ENCODE data around the gene DNASE2B. TPM values are rescaled to one million over a fixed set of nuclear protein-coding genes. Genes with fewer than 3 reads are reported as not detected.
A peak's percentile ranks its signal among the peaks of the same experiment; 100 is the strongest.

DNASE2B gene
- total RNA-seq, 1 donor from 2014 or later, result 21.7 TPM

DNA sequence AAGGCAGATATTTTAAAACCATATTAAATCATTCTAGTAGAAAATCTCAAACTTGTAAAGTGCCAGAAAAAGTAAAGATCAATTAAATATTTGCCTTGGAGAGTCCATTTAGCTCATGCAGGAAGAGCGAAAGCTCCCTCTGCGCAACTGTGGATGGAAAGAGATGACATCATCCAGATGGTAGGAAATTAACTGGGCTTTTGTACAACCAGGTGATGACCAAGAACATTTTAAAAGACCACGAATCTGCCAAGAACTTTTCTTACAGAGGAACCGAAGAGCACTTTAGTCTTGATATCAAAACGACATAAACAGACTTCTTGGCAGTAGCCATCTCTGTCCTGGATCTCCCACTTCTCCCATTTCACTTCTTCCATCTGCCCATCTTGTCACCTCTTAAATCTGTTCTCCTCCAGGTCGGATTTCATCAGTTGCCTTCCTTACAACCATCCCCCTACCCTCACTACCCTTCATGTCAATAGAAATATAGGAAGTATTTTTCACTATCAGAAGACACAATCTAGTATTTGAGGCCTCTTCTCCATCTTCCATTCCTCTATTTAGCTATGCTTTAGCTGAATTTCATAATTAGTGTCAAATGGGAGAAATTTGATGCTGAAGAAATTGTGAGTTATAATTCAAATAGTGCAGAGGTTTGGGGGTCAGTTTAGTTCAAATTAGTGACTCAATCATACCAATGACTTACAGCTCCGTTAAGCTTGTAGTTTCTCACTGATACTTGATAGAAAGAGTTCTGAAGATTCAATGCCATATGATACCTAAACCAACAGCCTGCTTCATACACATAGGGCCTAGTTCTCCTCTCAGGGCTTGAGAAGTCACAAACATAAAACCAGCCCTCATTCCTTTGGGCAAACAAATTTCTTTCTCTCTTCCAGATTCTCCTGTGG, 22.0 kb upstream of the DNASE2B start:
- H3K9me3 ChIP-seq, result no peaks in the 10 kb centered on the region
- no peak overlapping the region for H3K27ac ChIP-seq
- H3K4me3 ChIP-seq, result no peak overlapping the region
- DNase-seq, result no peak
- intact Hi-C loops (cut with DNase I), result no loop called here
- H3K27me3 ChIP-seq, result no peaks in the 10 kb centered on the region
- H3K36me3 ChIP-seq, result no peaks in the 10 kb centered on the region
- ATAC-seq, result no peak
- TF ChIP-seq, protein P1, sequence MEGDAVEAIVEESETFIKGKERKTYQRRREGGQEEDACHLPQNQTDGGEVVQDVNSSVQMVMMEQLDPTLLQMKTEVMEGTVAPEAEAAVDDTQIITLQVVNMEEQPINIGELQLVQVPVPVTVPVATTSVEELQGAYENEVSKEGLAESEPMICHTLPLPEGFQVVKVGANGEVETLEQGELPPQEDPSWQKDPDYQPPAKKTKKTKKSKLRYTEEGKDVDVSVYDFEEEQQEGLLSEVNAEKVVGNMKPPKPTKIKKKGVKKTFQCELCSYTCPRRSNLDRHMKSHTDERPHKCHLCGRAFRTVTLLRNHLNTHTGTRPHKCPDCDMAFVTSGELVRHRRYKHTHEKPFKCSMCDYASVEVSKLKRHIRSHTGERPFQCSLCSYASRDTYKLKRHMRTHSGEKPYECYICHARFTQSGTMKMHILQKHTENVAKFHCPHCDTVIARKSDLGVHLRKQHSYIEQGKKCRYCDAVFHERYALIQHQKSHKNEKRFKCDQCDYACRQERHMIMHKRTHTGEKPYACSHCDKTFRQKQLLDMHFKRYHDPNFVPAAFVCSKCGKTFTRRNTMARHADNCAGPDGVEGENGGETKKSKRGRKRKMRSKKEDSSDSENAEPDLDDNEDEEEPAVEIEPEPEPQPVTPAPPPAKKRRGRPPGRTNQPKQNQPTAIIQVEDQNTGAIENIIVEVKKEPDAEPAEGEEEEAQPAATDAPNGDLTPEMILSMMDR (IDR thresholded peaks at IDR 0.05), result no peak
- peaks cover 5% of the 10 kb centered on the region for H3K4me1 ChIP-seq

DNA sequence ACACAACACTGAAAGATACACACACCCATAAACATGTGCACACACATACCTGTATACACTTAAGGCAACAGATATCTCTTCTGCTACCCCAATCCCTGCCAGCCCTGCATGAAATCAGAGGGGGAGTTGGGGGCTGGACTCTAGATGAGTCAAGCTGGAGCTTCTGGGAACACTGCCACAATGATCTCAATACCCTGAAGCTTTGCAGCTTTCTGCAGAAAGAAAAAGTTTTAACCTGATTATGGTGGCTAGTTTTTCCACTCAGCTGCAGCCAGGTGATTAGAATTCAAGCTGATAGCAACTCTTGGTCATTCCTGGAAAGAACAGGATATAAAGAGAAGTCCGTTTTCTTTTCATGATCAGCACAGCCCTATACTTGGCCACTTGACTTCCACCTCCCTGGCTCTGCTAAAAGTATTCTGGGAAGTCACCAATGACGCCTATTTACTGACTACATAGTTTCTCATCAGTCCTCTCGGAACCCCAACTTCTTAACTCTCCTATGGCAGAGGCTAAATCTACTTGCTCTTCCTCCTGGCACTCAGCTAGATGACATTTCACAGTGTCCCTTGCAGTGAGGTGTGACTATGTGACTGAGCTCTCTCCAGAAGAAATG, 20.7 kb upstream of the DNASE2B start:
- ATAC-seq (no peak), DNase-seq (no peak)
- Histone ChIP-seq H3K36me3 (no peaks in the 10 kb centered on the region), H3K4me3 (no peak overlapping the region), H3K4me1 (peaks cover 5% of the 10 kb centered on the region), H3K27ac (no peak overlapping the region), H3K27me3 (no peaks in the 10 kb centered on the region), H3K9me3 (no peaks in the 10 kb centered on the region)
- TF ChIP-seq, protein P1 (IDR thresholded peaks at IDR 0.05), result no peak
- intact Hi-C loops (cut with DNase I), result no loop called here

DNA sequence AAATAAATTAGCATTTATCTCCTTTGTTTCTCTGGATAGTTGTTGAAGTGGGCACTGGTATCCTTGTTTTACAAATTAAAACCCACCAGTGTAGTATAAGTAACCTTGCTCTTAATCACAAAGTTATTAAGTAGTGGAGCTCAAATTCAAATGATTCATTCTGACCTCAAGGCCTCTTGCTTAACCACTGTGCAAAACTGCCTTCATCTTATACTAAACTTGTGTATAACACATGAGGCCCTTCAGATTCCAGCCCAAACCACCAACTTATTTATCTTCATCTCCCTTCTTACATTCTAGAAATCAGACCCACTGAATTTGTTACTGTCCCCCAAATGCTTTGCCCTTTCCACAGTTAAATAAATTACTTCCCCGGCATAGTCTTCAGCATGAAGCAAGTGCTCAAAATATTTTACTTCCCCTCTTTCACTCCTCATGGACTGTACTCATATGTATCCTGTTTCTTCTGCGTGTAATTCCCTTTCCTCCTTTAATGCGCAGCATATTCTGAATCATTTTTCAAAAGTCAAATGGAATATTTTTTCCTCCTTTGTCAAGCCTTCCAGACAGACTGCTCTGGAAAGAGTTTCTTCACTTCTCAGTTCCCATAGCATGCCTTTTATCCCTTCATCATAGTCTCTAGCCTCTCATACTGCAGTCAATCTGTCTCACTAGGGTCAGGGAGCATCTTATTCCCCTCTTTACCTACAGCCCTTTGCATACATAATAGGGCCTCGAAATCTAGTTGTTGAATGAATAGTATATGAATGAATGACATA, 19.0 kb upstream of the DNASE2B start:
- TF ChIP-seq, protein P1 (IDR thresholded peaks at IDR 0.05), result no peak
- no peaks in the 10 kb centered on the region for H3K36me3 ChIP-seq
- peaks cover 5% of the 10 kb centered on the region for H3K4me1 ChIP-seq
- DNase-seq, result no peak
- no peak overlapping the region for H3K4me3 ChIP-seq
- intact Hi-C loops (cut with DNase I), result no loop called here
- H3K9me3 ChIP-seq, result no peaks in the 10 kb centered on the region
- ATAC-seq, result peak; percentile 42
- no peaks in the 10 kb centered on the region for H3K27me3 ChIP-seq
- no peak overlapping the region for H3K27ac ChIP-seq

DNA sequence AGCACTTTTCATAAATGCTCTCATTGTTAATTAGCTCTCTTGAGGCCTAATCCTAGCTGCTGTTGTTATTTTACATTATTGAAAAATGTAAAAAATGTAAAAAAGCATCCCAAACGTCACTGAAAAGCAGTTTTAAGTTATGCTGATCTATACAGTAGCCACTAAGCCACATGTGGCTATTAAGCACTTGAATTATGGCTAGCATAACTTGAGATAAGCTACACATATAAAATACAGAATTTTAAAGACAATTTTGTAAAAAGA, 18.4 kb upstream of the DNASE2B start:
- intact Hi-C loops (cut with DNase I), result no loop called here
- TF ChIP-seq, protein P1 (IDR thresholded peaks at IDR 0.05), result no peak
- no peaks in the 10 kb centered on the region for H3K9me3 ChIP-seq
- peaks cover 5% of the 10 kb centered on the region for H3K4me1 ChIP-seq
- no peak overlapping the region for H3K4me3 ChIP-seq
- no peaks in the 10 kb centered on the region for H3K27me3 ChIP-seq
- no peaks in the 10 kb centered on the region for H3K36me3 ChIP-seq
- DNase-seq (no peak), ATAC-seq (no peak)
- no peak overlapping the region for H3K27ac ChIP-seq

DNA sequence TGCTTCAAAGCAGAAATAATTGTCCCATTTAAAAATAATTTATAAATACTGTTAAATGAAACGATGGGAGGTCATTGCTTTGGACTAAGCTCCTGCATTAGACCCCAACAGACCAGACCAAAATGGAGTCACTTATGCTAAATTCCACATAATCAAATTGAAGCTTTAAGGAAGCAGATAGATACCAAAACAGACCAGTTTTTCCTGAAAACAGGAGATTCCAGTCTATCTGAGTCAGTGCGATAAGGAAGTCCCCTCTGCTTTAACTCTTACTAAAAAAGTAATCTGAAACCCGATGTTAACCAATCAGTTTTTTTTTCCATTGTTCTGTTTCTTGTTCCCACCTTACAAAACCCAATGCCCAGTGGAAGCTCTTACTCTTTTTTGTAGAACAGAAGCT, 16.2 kb upstream of the DNASE2B start:
- intact Hi-C loops (cut with DNase I), result no loop called here
- Histone ChIP-seq H3K36me3 (no peaks in the 10 kb centered on the region), H3K9me3 (no peaks in the 10 kb centered on the region), H3K4me1 (peaks cover 5% of the 10 kb centered on the region), H3K27ac (no peak overlapping the region), H3K27me3 (no peaks in the 10 kb centered on the region), H3K4me3 (no peak overlapping the region)
- ATAC-seq, result no peak
- TF ChIP-seq, protein P1 (IDR thresholded peaks at IDR 0.05), result no peak
- no peak for DNase-seq
